Neuronal stem cell (in vitro differentiated cells): ENCODE data around the gene MKNK1.

ENCODE experiments used
- DNase-seq: peaks from one replicate; pipeline ENCODE4 v3.0.0-alpha.2; 2013; ENCODE audit warnings: low spot score
- H2AFZ ChIP-seq: one replicate; pipeline ENCODE4 v1.6.1; 2013; ENCODE audit warnings: mild to moderate bottlenecking, low read length, inconsistent platforms
- H2AK5ac ChIP-seq: 2 replicates; pipeline ENCODE4 v1.6.1; 2013; ENCODE audit warnings: low read depth, mild to moderate bottlenecking, inconsistent platforms, low read length, moderate library complexity, mixed read lengths
- H2BK120ac ChIP-seq: 2 replicates; pipeline ENCODE4 v1.6.1; 2013; ENCODE audit warnings: low read depth, mild to moderate bottlenecking, inconsistent platforms, low read length, moderate library complexity, mixed read lengths
- H2BK12ac ChIP-seq: one replicate; pipeline ENCODE4 v1.6.1; 2013; ENCODE audit warnings: low read length, inconsistent platforms
- H2BK15ac ChIP-seq: 2 replicates; pipeline ENCODE4 v1.6.1; 2013; ENCODE audit warnings: mild to moderate bottlenecking, low read length, inconsistent platforms, mixed read lengths
- H2BK5ac ChIP-seq: one replicate; pipeline ENCODE4 v1.6.1; 2013; ENCODE audit warnings: inconsistent platforms, mild to moderate bottlenecking, low read length, moderate library complexity
- H3K14ac ChIP-seq: one replicate; pipeline ENCODE4 v1.6.1; 2013; ENCODE audit warnings: low read length, inconsistent platforms
- H3K18ac ChIP-seq: 2 replicates; pipeline ENCODE4 v1.6.1; 2013; ENCODE audit warnings: low read length, inconsistent platforms
- H3K23ac ChIP-seq: 2 replicates; pipeline ENCODE4 v1.6.1; 2013; ENCODE audit warnings: low read depth, mild to moderate bottlenecking, mixed read lengths, low read length, inconsistent platforms; ENCODE audit not compliant: poor library complexity
- H3K27ac ChIP-seq: replicated peaks from 3 replicates; pipeline ENCODE4 v1.5.1; 2013; ENCODE audit warnings: low read length, inconsistent platforms
- H3K27me3 ChIP-seq, 3 experiments: 2 replicates each; pipeline ENCODE4 v1.6.1; 2013; ENCODE audit warnings: low read length in 3 of 3, mild to moderate bottlenecking in 2 of 3, inconsistent platforms in 1 of 3, low read depth in 1 of 3, mixed read lengths in 1 of 3, moderate library complexity in 1 of 3; ENCODE audit not compliant: control insufficient read depth in 3 of 3, insufficient read depth in 3 of 3
- H3K36me3 ChIP-seq, 2 donors: replicated peaks in 1 of 2; 2 replicates each; pipeline ENCODE4 v1.6.1; 2013; ENCODE audit warnings: low read length in 2 of 2; ENCODE audit not compliant: control insufficient read depth in 2 of 2, insufficient read depth in 2 of 2
- H3K4ac ChIP-seq: 2 replicates; pipeline ENCODE4 v1.6.1; 2013; ENCODE audit warnings: inconsistent platforms, mild to moderate bottlenecking, low read length, moderate library complexity
- H3K4me1 ChIP-seq, 2 donors: 1 replicate in 1 of 2; 2 replicates in 1 of 2; pipeline ENCODE4 v1.6.1; 2013; ENCODE audit warnings: low read length in 2 of 2, low read depth in 1 of 2; ENCODE audit not compliant: control insufficient read depth in 2 of 2, insufficient read depth in 1 of 2
- H3K4me2 ChIP-seq: one replicate; pipeline ENCODE4 v1.6.1; 2013; ENCODE audit warnings: mild to moderate bottlenecking, low read length, inconsistent platforms; ENCODE audit not compliant: insufficient read depth, poor library complexity, severe bottlenecking
- H3K4me3 ChIP-seq, 2 donors: 2 replicates each; pipeline ENCODE4 v1.5.1; 2013; ENCODE audit warnings: low read length in 2 of 2, mild to moderate bottlenecking in 2 of 2, inconsistent platforms in 1 of 2, moderate library complexity in 1 of 2
- H3K79me1 ChIP-seq: one replicate; pipeline ENCODE4 v1.6.1; 2013; ENCODE audit warnings: low read depth, mild to moderate bottlenecking, inconsistent platforms, low read length, moderate library complexity
- H3K9ac ChIP-seq: one replicate; pipeline ENCODE4 v1.6.1; 2013; ENCODE audit warnings: mild to moderate bottlenecking, low read depth, low read length, inconsistent platforms; ENCODE audit not compliant: poor library complexity
- H3K9me3 ChIP-seq, 2 donors: replicated peaks in 1 of 2; 2 replicates each; pipeline versions ENCODE3 to v1.6.1; 2013; ENCODE audit warnings: low read length in 2 of 2, mild to moderate bottlenecking in 2 of 2, inconsistent platforms in 1 of 2, low read depth in 1 of 2, mixed read lengths in 1 of 2, moderate library complexity in 1 of 2; ENCODE audit not compliant: control insufficient read depth in 2 of 2, insufficient read depth in 1 of 2
- H4K8ac ChIP-seq: one replicate; pipeline ENCODE4 v1.6.1; 2013; ENCODE audit warnings: low read depth, mild to moderate bottlenecking, inconsistent platforms, low read length, moderate library complexity
- H4K91ac ChIP-seq: one replicate; pipeline ENCODE4 v1.6.1; 2013; ENCODE audit warnings: low read length, low read depth, mild to moderate bottlenecking, inconsistent platforms; ENCODE audit not compliant: poor library complexity
- WGBS, 2 donors: extraction: QIAGEN DNeasy Blood & Tissue Kit; methylation state at CpG; one replicate each; pipeline ENCODE4 v1.1.7; 2013; ENCODE audit warnings: missing lambda C conversion rate in 2 of 2, mixed read lengths in 1 of 2; ENCODE audit not compliant: insufficient read length in 2 of 2, insufficient replicate concordance in 1 of 2; ENCODE audit errors: extremely low coverage in 2 of 2; 5-methylcytosine and 5-hydroxymethylcytosine counted together

Gene MKNK1

DNA sequence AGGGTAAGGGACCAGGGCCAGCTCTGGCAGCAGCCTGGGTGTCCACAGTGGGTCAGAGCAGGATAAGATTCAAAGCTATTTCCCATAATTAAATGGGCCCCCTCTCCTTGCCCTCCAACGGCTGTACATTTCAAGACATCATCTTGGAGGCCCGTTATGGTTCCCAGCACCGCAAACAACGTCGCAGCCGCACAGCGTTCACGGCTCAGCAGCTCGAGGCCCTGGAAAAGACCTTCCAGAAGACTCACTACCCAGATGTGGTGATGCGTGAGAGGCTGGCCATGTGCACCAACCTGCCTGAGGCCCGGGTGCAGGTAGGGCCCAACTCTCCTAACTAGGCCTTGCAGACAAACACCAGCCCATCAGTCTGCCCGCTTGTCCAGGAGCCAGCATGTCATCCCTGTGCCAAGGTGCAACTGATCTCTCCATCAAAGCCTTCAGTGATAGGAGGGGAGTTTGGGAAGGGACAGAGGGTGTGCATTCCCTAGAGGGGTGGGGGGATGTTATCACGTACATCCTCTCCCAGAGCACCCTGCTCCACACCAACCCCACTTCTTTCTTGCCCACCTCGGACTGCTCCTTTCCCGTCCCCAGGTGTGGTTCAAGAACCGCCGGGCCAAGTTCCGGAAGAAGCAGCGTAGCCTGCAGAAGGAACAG lies 93.6 kb downstream of the MKNK1 start:
- Histone ChIP-seq H3K9me3 (no peaks in the 10 kb centered on the region), H3K4ac (no peak overlapping the region), H3K4me3 (no peak overlapping the region), H3K79me1 (no peaks in the 10 kb centered on the region), H3K23ac (no peak overlapping the region), H2AFZ (no peak overlapping the region), H3K9ac (no peak overlapping the region), H3K27ac (no peak overlapping the region), H4K8ac (no peak overlapping the region), H3K27me3 (peaks cover 0 to 68% (median 6%) of the 10 kb centered on the region in 3 experiments), H3K14ac (peak overlapping the region; percentile 25), H2BK5ac (peak overlapping the region; percentile 11), H3K4me2 (no peak overlapping the region), H2BK15ac (no peak overlapping the region), H2BK12ac (peak overlapping the region; percentile 1), H3K36me3 (no peaks in the 10 kb centered on the region), H2AK5ac (no peak overlapping the region), H2BK120ac (no peak overlapping the region), H4K91ac (no peak overlapping the region), H3K4me1 (peaks cover 7 to 9% of the 10 kb centered on the region in 2 donors), H3K18ac (peak overlapping the region; percentile 53)
- WGBS, 2 donors = no CpG with 5 or more reads among the region's 19 CpGs
- DNase-seq = no peak

DNA sequence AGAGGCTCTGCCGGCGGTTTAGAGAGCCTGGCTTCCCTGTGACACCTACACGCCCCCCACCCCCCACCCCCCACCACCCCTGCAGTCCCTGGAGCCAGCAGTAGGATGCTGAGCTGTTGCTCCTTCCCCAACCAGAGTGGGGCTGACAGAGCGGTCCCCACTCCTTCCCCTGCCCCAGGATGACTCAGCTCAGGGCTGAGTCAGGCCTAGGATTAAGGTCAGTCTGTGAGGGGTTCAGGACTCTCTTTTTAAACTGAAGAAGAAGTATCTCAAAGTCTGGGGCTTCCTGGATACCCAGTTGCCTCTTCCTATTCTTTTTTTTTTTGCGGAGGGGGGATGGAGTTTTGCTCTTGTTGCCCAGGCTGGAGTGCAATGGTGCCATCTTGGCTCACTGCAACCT lies 95.3 kb downstream of the MKNK1 start:
- H3K9ac ChIP-seq = no peak overlapping the region
- no peaks in the 10 kb centered on the region for H3K36me3 ChIP-seq
- H3K79me1 ChIP-seq = no peaks in the 10 kb centered on the region
- WGBS, 2 donors = no CpG with 5 or more reads among the region's 5 CpGs
- no peak overlapping the region for H3K4me3 ChIP-seq
- no peak overlapping the region for H2BK5ac ChIP-seq
- H2AFZ ChIP-seq = no peak overlapping the region
- H2AK5ac ChIP-seq = no peak overlapping the region
- no peak overlapping the region for H3K27ac ChIP-seq
- no peak overlapping the region for H4K91ac ChIP-seq
- H3K4ac ChIP-seq = no peak overlapping the region
- peaks cover 7 to 9% of the 10 kb centered on the region in 2 donors for H3K4me1 ChIP-seq
- H2BK12ac ChIP-seq = no peak overlapping the region
- H2BK15ac ChIP-seq = no peak overlapping the region
- H2BK120ac ChIP-seq = no peak overlapping the region
- no peak overlapping the region for H4K8ac ChIP-seq
- H3K14ac ChIP-seq = no peak overlapping the region
- H3K18ac ChIP-seq = no peak overlapping the region
- H3K27me3 ChIP-seq = peaks cover 0 to 52% (median 5%) of the 10 kb centered on the region in 3 experiments
- H3K4me2 ChIP-seq = no peak overlapping the region
- H3K23ac ChIP-seq = no peak overlapping the region
- H3K9me3 ChIP-seq = no peaks in the 10 kb centered on the region
- no peak for DNase-seq
